ENCODE measurements around the gene ANAPC13. TPM values are rescaled to one million over a fixed set of nuclear protein-coding genes. Genes with fewer than 3 reads are reported as not detected.
A peak's percentile ranks its signal among the peaks of the same experiment; 100 is the strongest.

ANAPC13 gene
- total and polyA plus RNA-seq, 7 experiments from 2014 or later, result 21.2 to 110 (median 35.5) TPM

GRCh38 chr3:134449951-134450350 is 35.8 kb downstream of the ANAPC13 start:
- Mint-ChIP-seq H3K36me3 (peaks cover 0 to 9% (median 5%) of the 10 kb centered on the region in 5 donors), H3K9me3 (peaks cover 5 to 18% (median 9%) of the 10 kb centered on the region in 11 donors), H3K27me3 (peaks cover 8 to 23% (median 19%) of the 10 kb centered on the region in 5 donors), H3K4me3 (no peak overlapping the region), H3K27ac (no peak overlapping the region), H3K4me1 (peaks cover 0 to 5% (median 0%) of the 10 kb centered on the region in 7 donors)
- intact Hi-C loops (cut with micrococcal nuclease), result loop anchor here in 1 of 2 donors (1.0 kb wide), 1 partner anchor 142 kb away; no protein-coding TSS in a partner anchor
- Histone ChIP-seq H3K4me3 (ENCODE audit: low read length) (no peak overlapping the region), H3K9me3 (ENCODE audit: control insufficient read depth in 2 of 3, low read length in 3 of 3) (peaks cover 0 to 8% (median 3%) of the 10 kb centered on the region in 3 experiments), H3K27me3 (ENCODE audit: control insufficient read depth in 2 of 2, insufficient read depth in 2 of 2, low read length in 2 of 2) (no peaks in the 10 kb centered on the region), H3K4me1 (ENCODE audit: control insufficient read depth in 2 of 2, insufficient read depth in 2 of 2, low read length in 2 of 2) (no peaks in the 10 kb centered on the region), H3K27ac (ENCODE audit: low read depth, low read length) (no peak overlapping the region), H3K36me3 (ENCODE audit: control insufficient read depth in 2 of 3, insufficient read depth in 3 of 3, low read length in 3 of 3) (no peaks in the 10 kb centered on the region)
- ATAC-seq (no peak), DNase-seq (no peak)
- CTCF ChIA-PET, result interaction anchor here (0.9 to 1.6 kb wide), 2 partner anchors 34 to 342 kb away, joined by 3 read pairs; no protein-coding TSS in a partner anchor
- POLR2A ChIA-PET, result no interaction called here

- Histone ChIP-seq H3K9me3 (ENCODE audit: control insufficient read depth in 2 of 3, low read length in 3 of 3) (peaks cover 0 to 8% (median 3%) of the 10 kb centered on the region in 3 experiments), H3K27me3 (ENCODE audit: control insufficient read depth in 2 of 2, insufficient read depth in 2 of 2, low read length in 2 of 2) (no peaks in the 10 kb centered on the region), H3K27ac (ENCODE audit: low read depth, low read length) (no peak overlapping the region), H3K4me1 (ENCODE audit: control insufficient read depth in 2 of 2, insufficient read depth in 2 of 2, low read length in 2 of 2) (no peaks in the 10 kb centered on the region), H3K4me3 (ENCODE audit: low read length) (no peak overlapping the region), H3K36me3 (ENCODE audit: control insufficient read depth in 2 of 3, insufficient read depth in 3 of 3, low read length in 3 of 3) (no peaks in the 10 kb centered on the region)
- ATAC-seq, result no peak
- Mint-ChIP-seq H3K9me3 (peaks cover 5 to 24% (median 14%) of the 10 kb centered on the region in 11 donors), H3K4me3 (no peak overlapping the region), H3K36me3 (peaks cover 0 to 15% (median 5%) of the 10 kb centered on the region in 5 donors), H3K27ac (no peak overlapping the region), H3K4me1 (peaks cover 0 to 5% (median 0%) of the 10 kb centered on the region in 7 donors), H3K27me3 (peaks cover 14 to 29% (median 23%) of the 10 kb centered on the region in 5 donors)
- POLR2A ChIA-PET, result no interaction called here
- intact Hi-C loops (cut with micrococcal nuclease), result loop anchor here in 1 of 2 donors (1.0 kb wide), 1 partner anchor 141 kb away; no protein-coding TSS in a partner anchor
- CTCF ChIA-PET, result interaction anchor here (0.9 to 1.6 kb wide), 2 partner anchors 35 to 341 kb away, joined by 3 read pairs; no protein-coding TSS in a partner anchor
- peak in 1 of 9 donors; percentile 4 for DNase-seq
These were observed 36.5 kb downstream of the ANAPC13 start for GRCh38 chr3:134449277-134449676.

GRCh38 chr3:134448664-134449063 is 37.1 kb downstream of the ANAPC13 start:
- Histone ChIP-seq H3K27ac (ENCODE audit: low read depth, low read length) (no peak overlapping the region), H3K4me1 (ENCODE audit: control insufficient read depth in 2 of 2, insufficient read depth in 2 of 2, low read length in 2 of 2) (no peaks in the 10 kb centered on the region), H3K9me3 (ENCODE audit: control insufficient read depth in 2 of 3, low read length in 3 of 3) (peaks cover 0 to 8% (median 3%) of the 10 kb centered on the region in 3 experiments), H3K27me3 (ENCODE audit: control insufficient read depth in 2 of 2, insufficient read depth in 2 of 2, low read length in 2 of 2) (no peaks in the 10 kb centered on the region), H3K4me3 (ENCODE audit: low read length) (no peak overlapping the region), H3K36me3 (ENCODE audit: control insufficient read depth in 2 of 3, insufficient read depth in 3 of 3, low read length in 3 of 3) (no peaks in the 10 kb centered on the region)
- peaks cover 5 to 26% (median 14%) of the 10 kb centered on the region in 11 donors for H3K9me3 Mint-ChIP-seq
- H3K27me3 Mint-ChIP-seq, result peaks cover 14 to 30% (median 23%) of the 10 kb centered on the region in 5 donors
- no peak overlapping the region for H3K27ac Mint-ChIP-seq
- no peak for ATAC-seq
- peaks cover 0 to 15% (median 5%) of the 10 kb centered on the region in 5 donors for H3K36me3 Mint-ChIP-seq
- H3K4me3 Mint-ChIP-seq, result no peak overlapping the region
- ChIA-PET CTCF (interaction anchor here (1.6 kb wide), 1 partner anchor 36 kb away, joined by 3 read pairs; no protein-coding TSS in a partner anchor), POLR2A (no interaction called here)
- intact Hi-C loops (cut with micrococcal nuclease), result loop anchor here in 1 of 2 donors (1.0 kb wide), 1 partner anchor 140 kb away; no protein-coding TSS in a partner anchor
- DNase-seq, result no peak
- peaks cover 0 to 5% (median 0%) of the 10 kb centered on the region in 7 donors for H3K4me1 Mint-ChIP-seq

- intact Hi-C loops (cut with micrococcal nuclease), result no loop called here
These were observed 38.4 kb downstream of the ANAPC13 start for GRCh38 chr3:134447351-134447750.

GRCh38 chr3:134446800-134447199 is 39.0 kb downstream of the ANAPC13 start:
- H3K27me3 ChIP-seq (ENCODE audit: control insufficient read depth in 2 of 2, insufficient read depth in 2 of 2, low read length in 2 of 2), result no peaks in the 10 kb centered on the region
- peaks cover 0 to 15% (median 5%) of the 10 kb centered on the region in 5 donors for H3K36me3 Mint-ChIP-seq
- no peaks in the 10 kb centered on the region for H3K36me3 ChIP-seq (ENCODE audit: control insufficient read depth in 2 of 3, insufficient read depth in 3 of 3, low read length in 3 of 3)
- POLR2A ChIA-PET, result no interaction called here
- peaks cover 5 to 26% (median 14%) of the 10 kb centered on the region in 11 donors for H3K9me3 Mint-ChIP-seq
- intact Hi-C loops (cut with micrococcal nuclease), result no loop called here
- H3K27me3 Mint-ChIP-seq, result peaks cover 14 to 30% (median 24%) of the 10 kb centered on the region in 5 donors
- ATAC-seq (no peak), DNase-seq (no peak)
- H3K4me3 Mint-ChIP-seq, result no peak overlapping the region
- no peaks in the 10 kb centered on the region for H3K4me1 ChIP-seq (ENCODE audit: control insufficient read depth in 2 of 2, insufficient read depth in 2 of 2, low read length in 2 of 2)
- no peak overlapping the region for H3K27ac Mint-ChIP-seq
- H3K9me3 ChIP-seq (ENCODE audit: control insufficient read depth in 2 of 3, low read length in 3 of 3), result peaks cover 0 to 8% (median 3%) of the 10 kb centered on the region in 3 experiments
- CTCF ChIA-PET, result no interaction called here
- H3K27ac ChIP-seq (ENCODE audit: low read depth, low read length), result no peak overlapping the region
- no peak overlapping the region for H3K4me3 ChIP-seq (ENCODE audit: low read length)
- H3K4me1 Mint-ChIP-seq, result no peaks in the 10 kb centered on the region

More at GRCh38 chr3:134447351-134447750, 38.4 kb downstream of the ANAPC13 start:
- ATAC-seq, result no peak
- Histone ChIP-seq H3K27ac (ENCODE audit: low read depth, low read length) (no peak overlapping the region), H3K9me3 (ENCODE audit: control insufficient read depth in 2 of 3, low read length in 3 of 3) (peaks cover 0 to 8% (median 3%) of the 10 kb centered on the region in 3 experiments), H3K4me3 (ENCODE audit: low read length) (no peak overlapping the region), H3K4me1 (ENCODE audit: control insufficient read depth in 2 of 2, insufficient read depth in 2 of 2, low read length in 2 of 2) (no peaks in the 10 kb centered on the region), H3K36me3 (ENCODE audit: control insufficient read depth in 2 of 3, insufficient read depth in 3 of 3, low read length in 3 of 3) (no peaks in the 10 kb centered on the region), H3K27me3 (ENCODE audit: control insufficient read depth in 2 of 2, insufficient read depth in 2 of 2, low read length in 2 of 2) (no peaks in the 10 kb centered on the region)
- no peak for DNase-seq
- no peak overlapping the region for H3K4me3 Mint-ChIP-seq
- peaks cover 0 to 15% (median 5%) of the 10 kb centered on the region in 5 donors for H3K36me3 Mint-ChIP-seq
- H3K4me1 Mint-ChIP-seq, result peaks cover 0 to 5% (median 0%) of the 10 kb centered on the region in 7 donors
- no peak overlapping the region for H3K27ac Mint-ChIP-seq
- POLR2A ChIA-PET, result no interaction called here
- H3K9me3 Mint-ChIP-seq, result peaks cover 5 to 26% (median 14%) of the 10 kb centered on the region in 11 donors
- H3K27me3 Mint-ChIP-seq, result peaks cover 14 to 30% (median 20%) of the 10 kb centered on the region in 5 donors
- CTCF ChIA-PET, result no interaction called here

- CTCF ChIA-PET, result no interaction called here
- POLR2A ChIA-PET, result no interaction called here
- Histone ChIP-seq H3K4me1 (ENCODE audit: control insufficient read depth in 2 of 2, insufficient read depth in 2 of 2, low read length in 2 of 2) (no peaks in the 10 kb centered on the region), H3K4me3 (ENCODE audit: low read length) (no peak overlapping the region), H3K27me3 (ENCODE audit: control insufficient read depth in 2 of 2, insufficient read depth in 2 of 2, low read length in 2 of 2) (no peaks in the 10 kb centered on the region), H3K27ac (ENCODE audit: low read depth, low read length) (no peak overlapping the region), H3K9me3 (ENCODE audit: control insufficient read depth in 2 of 3, low read length in 3 of 3) (peaks cover 0 to 8% (median 3%) of the 10 kb centered on the region in 3 experiments), H3K36me3 (ENCODE audit: control insufficient read depth in 2 of 3, insufficient read depth in 3 of 3, low read length in 3 of 3) (no peaks in the 10 kb centered on the region)
- H3K9me3 Mint-ChIP-seq, result peaks cover 5 to 26% (median 14%) of the 10 kb centered on the region in 11 donors
- H3K27ac Mint-ChIP-seq, result no peak overlapping the region
- peaks cover 17 to 35% (median 25%) of the 10 kb centered on the region in 5 donors for H3K27me3 Mint-ChIP-seq
- intact Hi-C loops (cut with micrococcal nuclease), result no loop called here
- no peak for DNase-seq
- no peaks in the 10 kb centered on the region for H3K4me1 Mint-ChIP-seq
- no peak for ATAC-seq
- H3K4me3 Mint-ChIP-seq, result no peak overlapping the region
- peaks cover 0 to 15% (median 5%) of the 10 kb centered on the region in 5 donors for H3K36me3 Mint-ChIP-seq
These were observed 40.1 kb downstream of the ANAPC13 start for GRCh38 chr3:134445636-134446035.
